ENCODE data around the gene C2CD4B.
A peak's percentile ranks its signal among the peaks of the same experiment; 100 is the strongest.

Gene C2CD4B

GRCh38 chr15:62142736-62143135 is 22.3 kb downstream of the C2CD4B start:
- no peak for TF ChIP-seq JUND (IDR thresholded peaks at IDR 0.05; ENCODE audit: low read depth)
- peak in 1 of 2 experiments; percentile 28 for DNase-seq (ENCODE audit: low read depth in 1 of 2, low spot score in 1 of 2)
- in situ Hi-C loops (cut with HindIII; ENCODE audit: low pct_unique_long_range_greater_than_20kb, low sequenced_read_pairs), result no loop called here

GRCh38 chr15:62141643-62142588 is 23.2 kb downstream of the C2CD4B start:
- DNase-seq (ENCODE audit: low read depth in 1 of 2, low spot score in 1 of 2), result no peak
- in situ Hi-C loops (cut with HindIII; ENCODE audit: low pct_unique_long_range_greater_than_20kb, low sequenced_read_pairs), result no loop called here
- TF ChIP-seq JUND (IDR thresholded peaks at IDR 0.05; ENCODE audit: low read depth), result no peak

GRCh38 chr15:62141200-62141599 is 23.9 kb downstream of the C2CD4B start:
- in situ Hi-C loops (cut with HindIII; ENCODE audit: low pct_unique_long_range_greater_than_20kb, low sequenced_read_pairs), result no loop called here
- no peak for TF ChIP-seq JUND (IDR thresholded peaks at IDR 0.05; ENCODE audit: low read depth)
- DNase-seq (ENCODE audit: low read depth in 1 of 2, low spot score in 1 of 2), result no peak

- in situ Hi-C loops (cut with HindIII; ENCODE audit: low pct_unique_long_range_greater_than_20kb, low sequenced_read_pairs), result no loop called here
- no peak for TF ChIP-seq JUND (IDR thresholded peaks at IDR 0.05; ENCODE audit: low read depth)
- no peak for DNase-seq (ENCODE audit: low read depth in 1 of 2, low spot score in 1 of 2)
Measured at GRCh38 chr15:62138124-62138523, 27.0 kb downstream of the C2CD4B start.

GRCh38 chr15:62136911-62137865 is 27.9 kb downstream of the C2CD4B start:
- DNase-seq (ENCODE audit: low read depth in 1 of 2, low spot score in 1 of 2), result no peak
- in situ Hi-C loops (cut with HindIII; ENCODE audit: low pct_unique_long_range_greater_than_20kb, low sequenced_read_pairs), result no loop called here
- TF ChIP-seq JUND (IDR thresholded peaks at IDR 0.05; ENCODE audit: low read depth), result no peak

- DNase-seq (ENCODE audit: low read depth in 1 of 2, low spot score in 1 of 2), result no peak
- no peak for TF ChIP-seq JUND (IDR thresholded peaks at IDR 0.05; ENCODE audit: low read depth)
- in situ Hi-C loops (cut with HindIII; ENCODE audit: low pct_unique_long_range_greater_than_20kb, low sequenced_read_pairs), result no loop called here
Measured at GRCh38 chr15:62135532-62136134, 29.5 kb downstream of the C2CD4B start.

GRCh38 chr15:62133141-62133540 is 31.9 kb downstream of the C2CD4B start:
- in situ Hi-C loops (cut with HindIII; ENCODE audit: low pct_unique_long_range_greater_than_20kb, low sequenced_read_pairs), result no loop called here
- no peak for TF ChIP-seq JUND (IDR thresholded peaks at IDR 0.05; ENCODE audit: low read depth)
- DNase-seq (ENCODE audit: low read depth in 1 of 2, low spot score in 1 of 2), result no peak

GRCh38 chr15:62128916-62129315 is 36.2 kb downstream of the C2CD4B start:
- in situ Hi-C loops (cut with HindIII; ENCODE audit: low pct_unique_long_range_greater_than_20kb, low sequenced_read_pairs), result no loop called here
- DNase-seq (ENCODE audit: low read depth in 1 of 2, low spot score in 1 of 2), result no peak
- TF ChIP-seq JUND (IDR thresholded peaks at IDR 0.05; ENCODE audit: low read depth), result no peak

- in situ Hi-C loops (cut with HindIII; ENCODE audit: low pct_unique_long_range_greater_than_20kb, low sequenced_read_pairs), result no loop called here
- no peak for TF ChIP-seq JUND (IDR thresholded peaks at IDR 0.05; ENCODE audit: low read depth)
- DNase-seq (ENCODE audit: low read depth in 1 of 2, low spot score in 1 of 2), result no peak
Measured at GRCh38 chr15:62126364-62126763, 38.7 kb downstream of the C2CD4B start.

GRCh38 chr15:62125773-62126172 is 39.3 kb downstream of the C2CD4B start:
- in situ Hi-C loops (cut with HindIII; ENCODE audit: low pct_unique_long_range_greater_than_20kb, low sequenced_read_pairs), result no loop called here
- no peak for TF ChIP-seq JUND (IDR thresholded peaks at IDR 0.05; ENCODE audit: low read depth)
- DNase-seq (ENCODE audit: low read depth in 1 of 2, low spot score in 1 of 2), result peak in 1 of 2 experiments; percentile 72

- no peak for TF ChIP-seq JUND (IDR thresholded peaks at IDR 0.05; ENCODE audit: low read depth)
- in situ Hi-C loops (cut with HindIII; ENCODE audit: low pct_unique_long_range_greater_than_20kb, low sequenced_read_pairs), result no loop called here
- DNase-seq (ENCODE audit: low read depth in 1 of 2, low spot score in 1 of 2), result peak in 1 of 2 experiments; percentile 16
Measured at GRCh38 chr15:62124973-62125303, 40.1 kb downstream of the C2CD4B start.

GRCh38 chr15:62124176-62124972 is 40.7 kb downstream of the C2CD4B start:
- DNase-seq (ENCODE audit: low read depth in 1 of 2, low spot score in 1 of 2), result no peak
- no peak for TF ChIP-seq JUND (IDR thresholded peaks at IDR 0.05; ENCODE audit: low read depth)
- in situ Hi-C loops (cut with HindIII; ENCODE audit: low pct_unique_long_range_greater_than_20kb, low sequenced_read_pairs), result no loop called here
